Activated CD4-positive, CD25-positive, alpha-beta regulatory T cell treated with anti-CD3 and anti-CD28 coated beads, Interleukin-2, amount 50 U/mL, for 16 hours (primary cell): Measurements from ENCODE around the gene HACL1.
"Not testable (repeated sequence)": the region's sequence is repeated elsewhere in the genome, so short reads cannot be mapped to it uniquely, and the experiment has no call there.

Experiments used
- DNase-seq: peaks from one replicate; pipeline ENCODE4 v3.0.0-alpha.2; 2020; ENCODE audit warnings: low read depth, low spot score

Gene HACL1

DNA sequence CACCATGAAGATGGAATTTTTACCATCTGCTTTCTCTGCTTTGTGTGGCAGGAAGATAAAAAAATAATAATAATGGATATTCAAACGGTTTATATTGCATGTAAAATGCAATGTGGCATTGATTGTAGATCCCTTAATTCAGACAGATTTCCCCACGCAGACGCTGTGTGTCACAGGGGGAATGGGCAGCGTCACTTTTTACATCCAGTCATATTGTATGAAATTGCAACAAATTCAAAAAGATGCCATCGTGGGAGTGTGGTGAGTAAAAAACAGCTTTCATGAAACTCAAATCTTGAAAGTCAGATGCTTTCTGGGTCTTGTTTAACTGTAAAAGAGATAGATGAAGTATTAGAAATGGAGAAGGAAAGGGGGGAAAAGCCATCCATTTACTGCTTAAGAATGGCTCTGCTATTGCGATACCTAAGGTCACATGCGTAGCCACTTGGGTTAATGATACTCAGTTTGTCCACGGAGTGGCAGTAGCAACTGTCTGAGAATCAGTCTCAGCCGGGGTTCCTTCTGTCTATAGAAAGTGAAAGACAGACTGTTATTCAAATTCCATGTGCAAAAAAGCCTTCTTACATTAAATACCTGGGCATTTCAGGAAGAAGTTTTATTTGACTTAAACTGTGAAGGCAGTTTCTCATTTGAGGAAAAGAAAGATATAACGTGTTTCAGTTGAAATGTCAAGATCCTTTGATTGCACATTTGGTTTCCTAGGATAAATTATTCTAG lies 28.7 kb upstream of the HACL1 start:
- peak; percentile 48 for DNase-seq

DNA sequence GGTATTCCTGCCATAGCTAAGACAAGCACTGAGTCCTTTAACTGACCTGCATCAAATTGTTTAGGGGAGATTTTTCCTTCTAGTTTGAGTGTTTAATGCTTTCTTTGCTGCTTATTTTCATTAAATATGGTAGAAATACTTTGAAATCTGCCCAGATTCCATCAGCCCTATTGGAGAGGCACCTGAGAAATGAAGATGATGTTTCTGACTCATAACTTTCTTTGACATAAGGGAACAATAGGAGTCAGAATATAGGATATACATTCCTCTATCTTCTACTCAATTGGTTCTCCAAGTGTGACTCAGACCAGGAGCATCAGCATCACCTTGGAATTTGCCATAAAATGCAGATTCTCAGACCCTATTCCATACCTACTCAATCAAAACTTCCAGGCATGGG lies 27.6 kb upstream of the HACL1 start:
- no peak for DNase-seq

DNA sequence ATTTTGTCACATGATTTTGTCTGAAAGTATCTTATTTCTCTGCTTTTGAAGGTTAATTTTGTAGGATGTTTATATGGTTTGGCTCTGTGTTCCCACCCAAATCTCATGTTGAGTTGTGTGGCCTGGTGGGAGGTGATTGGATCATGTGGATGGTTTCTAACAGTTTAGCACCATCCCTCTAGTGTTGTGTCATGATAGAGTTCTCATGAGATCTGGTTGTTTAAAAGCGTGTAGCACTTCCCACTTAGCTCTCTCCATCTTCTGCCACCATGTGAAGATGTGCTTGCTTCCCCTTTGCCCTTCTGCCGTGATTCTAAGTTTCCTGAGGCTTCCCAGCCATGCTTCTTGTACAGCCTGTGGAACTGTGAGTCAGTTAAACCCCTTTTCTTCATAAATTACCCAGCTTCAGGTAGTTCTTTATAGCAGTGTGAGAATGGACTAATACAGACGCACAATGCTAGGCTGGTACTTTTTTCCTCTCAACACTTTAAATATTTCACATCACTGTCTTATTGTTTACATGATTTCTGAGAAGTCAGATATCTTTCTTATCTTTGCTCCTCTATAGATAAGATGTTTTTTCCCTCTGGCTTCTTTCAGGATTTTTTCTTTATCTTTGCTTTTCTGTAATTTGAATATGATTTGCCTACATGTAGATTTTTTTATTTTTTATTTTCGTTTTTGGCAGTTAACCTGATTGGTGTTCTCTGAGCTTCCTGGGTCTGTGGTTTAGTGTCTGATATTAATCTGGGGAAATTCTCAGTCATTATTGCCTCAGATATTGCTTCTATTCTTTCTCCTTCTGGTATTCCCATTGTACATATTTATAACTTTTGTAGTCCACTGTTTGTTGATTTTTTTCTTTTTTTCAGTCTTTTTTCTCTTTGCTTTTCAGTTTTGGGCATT lies 22.4 kb upstream of the HACL1 start:
- DNase-seq: no peak

DNA sequence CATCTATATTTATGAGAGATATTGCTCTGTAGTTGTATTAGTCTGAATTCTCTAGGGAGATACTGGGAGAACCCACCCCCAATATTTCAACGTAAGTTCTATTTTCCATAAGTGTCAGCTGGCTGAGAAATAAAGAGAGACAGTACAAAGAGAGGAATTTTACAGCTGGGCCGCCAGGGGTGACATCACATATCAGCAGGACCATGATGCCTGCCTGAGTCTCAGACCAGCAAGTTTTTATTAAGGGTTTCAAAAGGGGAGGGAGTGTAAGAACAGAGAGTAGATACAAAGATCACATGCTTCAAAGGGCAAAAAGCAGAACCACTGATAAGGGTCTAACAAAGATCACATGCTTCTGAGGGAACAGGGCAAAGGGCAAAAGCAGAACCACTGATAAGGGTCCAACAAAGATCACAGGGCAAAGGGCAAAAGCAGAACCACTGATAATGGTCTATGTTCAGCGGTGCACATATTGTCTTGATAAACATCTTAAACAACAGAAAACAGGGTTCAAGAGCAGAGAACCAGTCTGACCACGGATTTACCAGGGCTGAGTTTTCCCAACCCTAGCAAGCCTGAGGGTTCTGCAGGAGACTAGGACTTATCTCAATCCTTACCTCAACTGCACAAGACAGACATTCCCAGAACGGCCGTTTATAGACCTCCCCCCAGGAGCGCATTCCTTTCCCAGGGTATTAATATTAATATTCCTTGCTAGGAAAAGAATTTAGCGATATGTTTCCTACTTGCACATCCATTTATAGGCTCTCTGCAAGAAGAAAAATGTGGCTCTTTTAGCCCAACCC lies 18.5 kb upstream of the HACL1 start:
- DNase-seq: not testable (repeated sequence)

DNA sequence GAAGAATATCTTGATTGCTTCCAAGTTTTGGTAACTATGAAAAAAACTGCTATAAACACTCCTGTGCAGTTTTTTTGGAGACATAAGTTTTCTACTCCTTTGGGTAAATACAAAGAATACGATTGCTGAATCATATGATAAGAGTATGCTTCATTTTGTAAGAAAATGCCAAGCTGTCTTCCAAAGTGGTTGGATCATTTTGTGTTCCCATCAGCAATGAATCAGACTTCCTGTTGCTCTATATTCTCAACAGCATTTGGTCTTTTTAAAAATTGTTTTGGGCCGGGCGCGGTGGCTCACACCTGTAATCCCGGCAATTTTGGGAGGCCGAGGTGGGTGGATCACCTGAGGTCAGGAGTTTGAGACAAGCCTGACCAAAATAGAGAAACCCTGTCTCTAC lies 14.7 kb upstream of the HACL1 start:
- DNase-seq: no peak

DNA sequence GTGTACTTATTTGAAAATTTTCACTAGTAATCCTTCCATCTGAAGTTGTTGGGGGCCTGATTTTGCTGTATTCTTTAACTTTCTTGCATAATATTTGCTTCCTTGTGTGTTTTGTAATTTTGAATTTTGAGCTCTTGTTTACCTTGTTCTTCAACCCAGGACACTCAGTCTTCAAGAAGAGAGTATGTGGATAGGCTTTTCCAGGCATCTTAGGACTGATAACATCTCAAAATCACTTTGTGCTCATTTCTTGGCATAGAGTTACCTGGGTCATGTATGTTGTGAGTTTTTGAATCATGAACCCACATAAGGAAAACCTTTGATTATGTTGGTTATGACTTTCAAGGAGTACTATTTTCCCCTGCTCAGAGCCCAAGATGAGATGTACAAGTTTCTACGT lies 13.6 kb upstream of the HACL1 start:
- no peak for DNase-seq

DNA sequence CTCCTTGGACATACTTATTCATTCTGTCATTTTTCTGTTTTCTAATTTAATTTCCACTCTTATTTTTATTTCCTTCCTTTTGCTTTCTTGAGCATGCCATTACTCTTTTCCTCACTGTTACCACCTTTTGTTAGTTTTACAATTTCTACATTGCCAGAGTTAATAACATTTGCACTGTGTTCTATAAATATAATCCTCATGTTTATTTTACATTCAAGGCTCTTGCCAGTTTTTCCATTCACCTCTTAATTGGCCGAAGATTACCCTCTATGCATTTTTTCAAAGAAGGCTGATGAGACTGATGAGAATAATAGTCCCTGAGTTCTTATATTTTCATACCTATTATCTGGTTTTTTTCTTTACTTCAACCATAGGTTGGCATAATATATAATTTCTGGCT lies 10.6 kb upstream of the HACL1 start:
- DNase-seq: no peak

DNA sequence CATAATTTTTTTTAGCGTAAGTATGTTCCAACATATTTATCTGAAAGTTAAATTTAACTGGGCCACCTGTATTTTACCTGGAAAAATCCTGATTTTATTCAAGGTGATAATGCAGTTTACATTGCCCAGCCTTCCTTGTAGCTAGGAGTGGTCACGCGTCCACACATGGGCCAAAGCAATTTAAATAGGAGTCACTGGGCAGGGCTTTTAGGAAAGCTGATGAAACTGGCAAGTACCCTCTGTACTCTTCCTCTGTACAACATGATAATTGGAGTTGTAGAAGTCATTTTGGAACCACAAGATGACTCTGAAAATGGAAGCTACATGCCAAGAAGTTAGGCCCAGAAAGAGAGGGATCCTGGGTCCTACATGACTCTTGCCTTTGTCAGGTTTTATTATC lies 9.6 kb upstream of the HACL1 start:
- DNase-seq: no peak

DNA sequence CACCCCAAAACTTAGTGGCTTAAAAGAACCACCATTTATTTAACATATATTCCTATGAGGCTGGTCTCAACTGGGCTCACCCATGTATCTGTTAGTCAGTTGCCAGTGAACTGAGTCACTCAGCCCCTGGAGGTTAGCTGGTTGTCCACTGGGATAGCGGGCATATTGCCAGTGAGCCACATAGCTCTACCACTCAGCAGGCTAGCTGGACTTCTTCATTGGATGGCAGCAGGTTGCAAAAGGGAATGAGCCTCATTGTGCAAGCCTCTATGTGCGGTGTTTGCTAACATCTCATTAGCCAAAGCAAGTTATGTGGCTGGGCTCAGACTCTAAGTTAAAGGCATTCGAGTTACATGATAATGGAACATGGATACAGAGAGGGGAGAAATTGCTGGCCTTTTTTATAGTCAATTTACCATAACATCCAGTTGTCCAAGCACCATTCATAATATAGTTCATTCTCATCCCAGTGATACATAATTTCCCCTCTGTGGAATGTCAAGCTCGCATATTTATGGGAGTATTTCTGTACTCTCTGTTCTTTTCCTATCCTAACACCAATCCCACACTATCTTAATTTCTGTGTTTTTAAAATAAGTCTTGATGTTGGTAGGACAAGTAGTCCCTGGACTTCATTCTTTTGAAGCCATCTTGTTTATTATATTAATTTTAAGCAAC lies 8.9 kb upstream of the HACL1 start:
- DNase-seq: no peak

DNA sequence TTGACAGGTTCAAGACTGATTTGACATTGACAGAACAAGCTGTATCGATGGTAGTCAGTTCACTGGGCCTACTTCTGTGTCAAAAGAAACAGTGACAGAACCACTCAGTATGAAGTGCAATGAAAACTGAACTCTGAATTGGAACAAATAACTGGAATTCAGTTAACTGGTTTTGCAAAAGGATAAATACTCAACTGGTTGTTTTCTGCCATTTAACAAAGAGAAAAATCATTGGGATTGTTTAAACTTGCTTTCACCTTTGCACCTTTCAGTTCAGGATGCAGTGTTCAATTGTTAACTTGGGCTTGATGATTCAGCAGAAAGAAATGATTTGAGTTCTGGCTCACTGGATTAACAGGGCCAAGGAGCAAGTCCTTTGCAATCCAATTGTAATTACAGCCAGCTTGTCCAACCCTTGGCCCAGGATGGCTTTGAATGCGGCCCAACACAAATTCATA lies 5.1 kb upstream of the HACL1 start:
- DNase-seq: no peak

DNA sequence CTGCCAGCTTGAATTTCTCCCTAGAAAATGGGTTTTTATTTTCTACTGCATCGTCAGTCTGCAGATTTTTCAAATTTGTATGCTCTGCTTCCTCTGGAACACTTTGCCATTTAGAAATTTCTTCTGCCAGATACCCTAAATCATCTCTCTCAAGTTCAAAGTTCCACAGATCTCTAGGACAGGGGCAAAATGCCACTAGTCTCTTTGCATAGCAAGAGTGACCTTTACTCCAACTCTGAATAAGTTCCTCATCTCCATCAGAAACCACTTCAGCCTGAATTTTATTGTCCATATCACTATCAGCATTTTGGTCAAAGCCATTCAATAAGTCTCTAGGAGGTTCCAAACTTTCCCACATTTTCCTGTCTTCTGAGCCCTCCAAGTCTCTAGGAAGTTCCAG lies 3.2 kb upstream of the HACL1 start:
- DNase-seq: not testable (repeated sequence)

DNA sequence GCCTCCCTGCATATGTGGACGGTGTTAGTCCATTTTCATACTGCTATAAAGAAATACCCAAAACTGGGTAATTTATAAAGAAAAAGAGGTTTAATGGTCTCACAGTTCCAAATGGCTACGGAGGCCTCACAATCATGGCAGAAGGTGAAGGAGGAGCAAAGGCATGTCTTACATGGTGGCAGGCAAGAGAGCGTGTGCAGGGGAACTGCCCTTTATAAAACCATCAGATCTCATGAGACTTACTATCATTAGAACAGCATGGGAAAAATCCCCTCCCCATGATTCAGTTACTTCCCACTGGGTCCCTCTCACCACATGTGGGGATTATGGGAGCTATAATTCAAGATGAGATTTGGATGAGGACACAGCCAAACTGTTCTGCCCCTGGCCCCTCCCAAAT lies 1.4 kb upstream of the HACL1 start:
- not testable (repeated sequence) for DNase-seq

DNA sequence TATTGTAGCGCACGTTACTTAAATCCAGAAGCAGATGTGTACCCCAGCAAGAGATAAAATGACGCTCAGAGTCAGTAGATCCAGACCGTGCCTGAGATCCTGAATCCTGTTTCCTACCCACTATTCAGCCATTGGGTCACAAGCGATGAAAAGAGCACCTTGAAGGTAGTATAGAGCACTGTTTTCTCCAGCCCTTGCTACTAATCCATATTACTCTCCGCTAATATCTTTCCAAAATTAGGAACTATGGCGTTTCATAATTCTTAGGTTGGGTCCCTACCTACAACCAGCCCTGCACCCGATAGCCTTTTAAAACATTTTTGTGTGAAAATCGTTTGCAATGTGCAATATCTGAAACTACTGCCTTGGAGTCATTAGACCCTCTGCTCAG lies 772 bp upstream of the HACL1 start:
- DNase-seq: no peak

DNA sequence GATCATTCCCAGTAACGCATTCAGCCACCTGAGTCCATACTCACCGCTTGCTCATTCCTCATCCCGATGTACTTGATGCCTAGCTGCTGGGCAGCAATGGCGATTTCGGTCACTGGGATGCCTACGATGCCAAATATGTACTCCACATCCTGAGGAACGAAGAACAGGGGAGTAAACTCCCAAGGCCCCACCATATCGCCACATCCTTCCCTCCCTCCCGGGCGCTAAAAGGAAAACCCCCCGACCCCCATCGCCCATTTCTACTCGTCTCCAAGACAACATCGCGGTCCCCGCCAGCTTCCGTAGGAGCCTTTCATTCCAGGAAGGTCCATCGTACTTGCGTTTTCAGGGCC lies 347 bp downstream of the HACL1 start:
- no peak for DNase-seq

DNA sequence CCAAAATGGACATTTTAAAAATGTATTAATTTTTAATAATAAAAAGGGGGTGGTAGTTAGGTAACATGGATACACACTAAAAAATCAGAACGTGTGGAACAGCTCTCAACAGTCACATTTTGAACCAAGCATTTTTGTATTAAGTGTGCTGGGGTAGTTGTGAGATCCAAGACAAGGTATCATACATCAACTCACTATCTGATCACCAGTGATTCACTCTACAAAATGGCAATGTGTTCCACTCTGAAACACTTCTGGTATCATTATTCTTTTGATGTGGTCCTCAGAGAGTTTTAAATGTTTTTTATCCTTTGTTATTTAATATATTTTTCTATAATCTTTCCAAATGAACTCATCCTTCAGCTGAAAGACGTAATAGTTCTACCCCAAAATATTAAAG lies 5.4 kb downstream of the HACL1 start:
- DNase-seq: no peak

DNA sequence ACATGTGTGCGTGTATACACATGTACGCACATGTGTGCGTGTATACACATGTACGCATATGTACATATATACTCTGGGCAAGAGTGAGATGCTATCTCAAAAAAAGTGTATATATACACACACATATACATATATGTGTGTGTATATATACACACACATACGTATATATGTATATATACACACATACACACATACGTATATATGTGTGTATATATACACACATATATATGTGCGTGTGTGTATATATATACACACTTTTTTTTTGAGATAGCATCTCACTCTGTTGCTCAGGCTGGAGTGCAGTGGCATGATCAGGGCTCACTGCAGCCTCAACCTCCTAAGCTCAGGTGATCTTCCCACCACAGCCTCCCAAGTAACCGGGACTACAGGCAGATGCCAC lies 8.4 kb downstream of the HACL1 start:
- no peak for DNase-seq

DNA sequence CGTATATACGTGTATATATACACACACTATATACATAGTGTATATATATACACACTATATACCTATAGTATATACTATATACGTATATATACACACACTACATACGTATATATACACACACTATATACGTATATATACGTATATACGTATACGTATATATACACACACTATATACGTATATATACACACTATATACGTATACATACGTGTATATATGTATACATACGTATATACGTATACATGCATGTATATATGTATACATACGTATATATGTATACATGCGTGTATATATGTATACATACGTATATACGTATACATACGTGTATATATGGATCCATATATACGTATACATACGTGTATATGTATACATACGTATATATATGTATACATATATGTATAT lies 9.4 kb downstream of the HACL1 start:
- no peak for DNase-seq

DNA sequence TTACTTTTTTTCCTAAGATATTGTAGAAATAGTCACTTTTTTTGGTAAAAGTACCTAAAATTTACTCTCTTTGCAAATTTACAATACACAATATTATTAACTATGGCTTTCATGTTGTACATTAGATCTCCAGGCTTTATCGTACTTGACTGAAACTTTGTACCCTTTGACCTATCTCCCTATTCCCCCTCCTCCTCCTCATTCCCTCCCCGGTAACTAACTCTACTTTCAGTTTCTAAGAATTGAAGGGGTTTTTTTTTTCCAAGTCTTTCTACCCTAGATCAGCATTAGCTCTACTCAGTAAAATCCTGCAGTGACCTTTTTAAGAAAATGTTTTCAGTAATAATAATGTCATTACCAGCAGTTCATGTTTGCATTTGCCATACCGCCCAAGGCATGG lies 10.1 kb downstream of the HACL1 start:
- no peak for DNase-seq

DNA sequence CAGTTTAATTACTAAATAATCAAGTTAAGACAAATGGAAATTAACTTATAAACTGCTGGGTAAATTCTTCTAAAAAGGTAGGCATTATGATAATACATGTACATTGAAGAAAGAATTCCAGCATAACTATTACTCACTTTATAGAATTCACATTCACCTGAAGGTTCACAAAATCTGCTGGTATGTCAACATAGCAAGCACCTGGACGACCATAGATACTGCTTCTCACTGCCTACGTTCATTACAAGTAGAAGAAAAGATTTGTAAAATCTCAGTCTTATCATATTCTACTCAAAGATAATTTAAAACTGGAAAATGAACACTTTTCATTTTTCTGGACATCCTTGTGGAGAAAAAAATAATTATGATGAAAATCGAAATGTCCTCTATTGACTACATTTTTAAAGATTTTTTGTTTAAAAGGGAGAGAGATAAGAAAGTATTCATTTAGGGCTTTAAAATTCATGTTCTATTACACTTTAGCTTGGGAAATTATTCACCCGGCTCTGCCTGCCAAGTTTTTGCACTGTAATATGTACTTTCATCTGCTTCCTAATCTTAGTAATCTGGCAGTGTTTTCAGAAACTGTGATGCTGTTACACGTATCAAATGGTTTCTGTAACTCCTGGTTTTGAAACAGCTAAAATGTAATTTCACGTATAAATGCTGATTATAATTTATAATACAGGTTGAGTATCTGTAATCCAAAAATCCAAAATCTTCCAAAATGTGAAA lies 16.1 kb downstream of the HACL1 start:
- no peak for DNase-seq

DNA sequence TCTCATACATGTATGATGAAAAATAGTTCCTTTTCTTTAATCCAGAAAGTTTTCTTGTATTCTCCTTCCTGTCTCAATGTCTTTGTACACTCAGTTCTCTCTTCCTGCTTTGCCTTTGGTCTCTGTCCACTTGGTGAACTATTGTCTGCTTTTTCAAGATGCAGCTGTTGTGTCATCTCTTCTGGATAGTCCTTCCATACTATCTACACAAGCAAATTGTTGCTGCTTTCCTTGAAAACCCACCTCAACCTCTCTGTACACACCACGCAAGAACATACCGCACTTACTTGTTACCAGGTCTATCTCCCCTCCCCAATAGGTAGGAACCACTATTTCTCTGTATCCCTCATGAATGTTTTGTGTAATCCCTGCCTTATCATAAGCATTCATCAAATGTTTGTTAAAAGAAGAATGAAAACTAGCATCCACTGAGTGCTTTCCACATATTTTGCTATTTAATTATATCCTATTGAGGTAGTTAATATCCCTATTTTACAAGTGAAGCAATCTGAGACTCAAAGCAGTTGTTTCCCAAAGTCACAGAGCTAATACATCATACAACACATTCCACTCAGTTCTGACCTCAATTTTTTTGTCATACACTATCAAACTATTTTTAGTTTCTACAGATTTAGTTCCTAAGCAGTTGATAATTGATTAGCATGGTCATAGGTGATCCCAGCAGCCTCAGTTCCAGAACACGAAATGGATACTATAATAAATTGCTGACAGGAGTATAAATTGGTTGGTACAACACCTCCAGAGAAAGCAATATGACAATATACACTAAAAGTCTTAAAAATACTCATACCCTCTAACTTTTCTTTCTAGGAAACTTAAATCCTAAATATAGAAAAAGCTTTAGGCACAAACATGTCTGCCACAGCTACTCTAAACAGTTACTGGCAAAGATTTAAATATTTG lies 19.6 kb downstream of the HACL1 start:
- no peak for DNase-seq
